DND-41 (cell line): ENCODE measurements around the gene LCAT.
A peak's percentile ranks its signal among the peaks of the same experiment; 100 is the strongest.
"Not testable (repeated sequence)": the region's sequence is repeated elsewhere in the genome, so short reads cannot be mapped to it uniquely, and the experiment has no call there.

Source experiments
- ATAC-seq: fragments of 200-7000 bp; cut with Tn5 transposase; 3 replicates; pipeline ENCODE4 v1.9.1; 2021; ENCODE audit warnings: low read depth; ENCODE audit not compliant: insufficient read depth
- DNase-seq: peaks from one replicate; pipeline ENCODE4 v3.0.0-alpha.2; 2020
- H2AFZ ChIP-seq: 2 replicates; pipeline ENCODE4 v1.6.0; 2012; ENCODE audit warnings: low read depth, low read length
- H3K27ac ChIP-seq: 2 replicates; pipeline ENCODE4 v1.5.1; 2012; ENCODE audit warnings: low read length, inconsistent platforms
- H3K27me3 ChIP-seq: fragments of 200-600 bp; sonication (generic); 2 replicates; pipeline ENCODE4 v1.6.0; 2012; ENCODE audit warnings: low read length, mild to moderate bottlenecking, inconsistent platforms; ENCODE audit not compliant: insufficient read depth, poor library complexity
- H3K36me3 ChIP-seq: 2 replicates; pipeline ENCODE4 v1.5.1; 2012; ENCODE audit warnings: low read length, inconsistent platforms; ENCODE audit not compliant: insufficient read depth
- H3K4me1 ChIP-seq: 2 replicates; pipeline ENCODE4 v1.5.1; 2012; ENCODE audit warnings: mild to moderate bottlenecking, low read length; ENCODE audit not compliant: insufficient read depth
- H3K4me2 ChIP-seq: 2 replicates; pipeline ENCODE4 v1.6.0; 2012; ENCODE audit warnings: mild to moderate bottlenecking, moderate library complexity, low read length, inconsistent platforms; ENCODE audit not compliant: insufficient read depth
- H3K4me3 ChIP-seq, 2 experiments: fragments of 200-600 bp in 1 of 2; shearing (Covaris generic) in 1 of 2; 2 replicates each; pipeline ENCODE4 v1.5.1; 2012 to 2016; ENCODE audit warnings: inconsistent platforms in 2 of 2, low read length in 2 of 2, mild to moderate bottlenecking in 2 of 2, low read depth in 1 of 2, moderate library complexity in 1 of 2
- H3K79me2 ChIP-seq: 2 replicates; pipeline ENCODE4 v1.6.0; 2012; ENCODE audit warnings: low read length, inconsistent platforms; ENCODE audit not compliant: insufficient read depth
- H3K9ac ChIP-seq: 2 replicates; pipeline ENCODE4 v1.6.0; 2012; ENCODE audit warnings: low read depth, mild to moderate bottlenecking, inconsistent platforms, low read length, moderate library complexity
- H3K9me3 ChIP-seq: 2 replicates; pipeline ENCODE4 v1.5.1; 2012; ENCODE audit warnings: low read length, moderate library complexity, mild to moderate bottlenecking, inconsistent platforms; ENCODE audit not compliant: insufficient read depth, severe bottlenecking
- H4K20me1 ChIP-seq: 2 replicates; pipeline ENCODE4 v1.6.0; 2012; ENCODE audit warnings: low read length; ENCODE audit not compliant: insufficient read depth
- CTCF ChIP-seq: IDR thresholded peaks from 2 replicates; pipeline ENCODE4 v1.5.1; 2012; ENCODE audit warnings: borderline replicate concordance, low read length, moderate library complexity, mild to moderate bottlenecking; ENCODE audit not compliant: poor library complexity, severe bottlenecking; ENCODE audit errors: extremely low read depth
- EZH2 ChIP-seq: IDR thresholded peaks from 3 replicates; pipeline ENCODE4 v1.6.1; 2012; ENCODE audit warnings: borderline replicate concordance, low read depth, mild to moderate bottlenecking, moderate library complexity, low read length, inconsistent platforms; ENCODE audit not compliant: severe bottlenecking

LCAT gene

GRCh38 chr16:67941469-67942199 lies 2.3 kb downstream of the LCAT start:
- Histone ChIP-seq H3K4me1 (peaks cover 12% of the 10 kb centered on the region), H3K9ac (no peak overlapping the region), H3K4me3 (no peak overlapping the region), H3K79me2 (peaks cover 9% of the 10 kb centered on the region), H4K20me1 (no peaks in the 10 kb centered on the region), H3K27ac (no peak overlapping the region), H3K36me3 (peaks cover 61% of the 10 kb centered on the region), H3K9me3 (no peaks in the 10 kb centered on the region), H3K4me2 (no peak overlapping the region), H2AFZ (no peak overlapping the region), H3K27me3 (no peaks in the 10 kb centered on the region)
- no peak for DNase-seq
- ATAC-seq: no peak
- no peak for TF ChIP-seq CTCF
- TF ChIP-seq EZH2: no peak

- H4K20me1 ChIP-seq: no peaks in the 10 kb centered on the region; the same call in 1 of the 2 replicates
Measured at GRCh38 chr16:67940446-67941089, 3.4 kb downstream of the LCAT start.

GRCh38 chr16:67939507-67940445 lies 4.1 kb downstream of the LCAT start:
- Histone ChIP-seq H3K36me3 (peaks cover 55% of the 10 kb centered on the region), H3K79me2 (peaks cover 28% of the 10 kb centered on the region), H3K4me3 (no peak overlapping the region), H3K9ac (no peak overlapping the region), H3K27me3 (no peaks in the 10 kb centered on the region), H2AFZ (no peak overlapping the region), H3K4me2 (no peak overlapping the region), H3K27ac (0 out of 2 replicates have a peak overlapping the region, but pooled peaks have one; percentile 16), H4K20me1 (peaks cover 6% of the 10 kb centered on the region), H3K4me1 (peaks cover 24% of the 10 kb centered on the region), H3K9me3 (no peaks in the 10 kb centered on the region)
- TF ChIP-seq EZH2: no peak
- no peak for TF ChIP-seq CTCF
- ATAC-seq (no peak), DNase-seq (peak; percentile 45)

More at GRCh38 chr16:67940446-67941089, 3.4 kb downstream of the LCAT start:
- Histone ChIP-seq H3K36me3 (peaks cover 55% of the 10 kb centered on the region), H3K4me2 (no peak overlapping the region), H3K4me1 (peaks cover 16% of the 10 kb centered on the region), H2AFZ (no peak overlapping the region), H3K79me2 (peaks cover 20% of the 10 kb centered on the region), H3K9ac (no peak overlapping the region), H3K27ac (no peak overlapping the region), H3K9me3 (no peaks in the 10 kb centered on the region), H3K27me3 (no peaks in the 10 kb centered on the region), H3K4me3 (no peak overlapping the region)
- no peak for TF ChIP-seq CTCF
- TF ChIP-seq EZH2: no peak
- no peak for ATAC-seq
- DNase-seq: no peak

- Histone ChIP-seq H3K4me3 (peak overlapping the region in 1 of 2 experiments; percentile 91; a peak in 2 of 4 replicates), H4K20me1 (peaks cover 19% of the 10 kb centered on the region), H3K79me2 (peaks cover 32% of the 10 kb centered on the region), H3K4me2 (peak overlapping the region; percentile 98), H3K27ac (peak overlapping the region; percentile 92), H3K36me3 (peaks cover 49% of the 10 kb centered on the region), H3K4me1 (peaks cover 26% of the 10 kb centered on the region), H3K9ac (peak overlapping the region; percentile 84)
- H3K9me3 ChIP-seq, H2AFZ ChIP-seq, ATAC-seq, H3K27me3 ChIP-seq, DNase-seq: not testable (repeated sequence)
Measured at GRCh38 chr16:67937713-67938112, 6.2 kb downstream of the LCAT start.
